Measurements from ENCODE around the gene RNF114.

GRCh38 chr20:49909499-49910339 lies 26.5 kb upstream of the RNF114 start:
- TF ChIP-seq CTCF (IDR thresholded peaks at IDR 0.05) (no peak), POLR2A (IDR thresholded peaks at IDR 0.05) (no peak)

Data from esophagus squamous epithelium (tissue), 4 donors.